Measurements from ENCODE around the gene CSTB.

GRCh38 chr21:43824333-43825241 lies 48.5 kb upstream of the CSTB start:
- no peak for TF ChIP-seq CTCF (IDR thresholded peaks at IDR 0.05)
- TF ChIP-seq POLR2A (IDR thresholded peaks at IDR 0.05), result no peak

Measured in tibial nerve (tissue), 3 donors.